GM19351 (cell line): ENCODE results near the gene LINGO4.

ENCODE experiments used
- ATAC-seq: cut with Tn5 transposase; IDR thresholded peaks from one replicate; pipeline ENCODE4 v1.9.1; 2021; ENCODE audit warnings: mild to moderate bottlenecking, moderate library complexity; ENCODE audit not compliant: unreplicated experiment

The LINGO4 gene

GRCh38 chr1:151814971-151815545 is 9.8 kb upstream of the LINGO4 start:
- no peak for ATAC-seq

GRCh38 chr1:151814426-151814825 is 9.2 kb upstream of the LINGO4 start:
- no peak for ATAC-seq

- ATAC-seq = no peak
Observed at GRCh38 chr1:151813271-151813977, 8.2 kb upstream of the LINGO4 start.

DNA sequence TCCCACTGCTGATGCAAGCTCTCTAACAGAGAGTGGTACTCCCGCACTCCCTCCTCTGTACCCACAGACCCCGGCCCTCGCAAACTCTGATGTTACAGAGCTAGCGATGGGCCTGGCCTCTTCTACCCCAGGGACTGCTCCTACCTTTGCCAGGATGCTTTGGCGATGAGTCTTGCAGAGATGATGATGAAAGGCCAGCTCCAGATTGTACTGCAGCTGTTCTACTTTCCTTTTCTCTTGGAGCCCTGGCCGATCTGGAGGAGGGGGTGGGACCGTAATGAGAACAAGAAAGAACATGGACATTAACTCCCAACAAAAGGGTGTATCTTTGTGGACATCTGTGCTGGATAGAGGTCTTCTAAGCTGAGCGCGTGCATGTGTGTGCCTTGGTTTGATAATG is 6.0 kb upstream of the LINGO4 start:
- ATAC-seq = no peak

- ATAC-seq = no peak
Observed at GRCh38 chr1:151809985-151810556, 4.9 kb upstream of the LINGO4 start.

DNA sequence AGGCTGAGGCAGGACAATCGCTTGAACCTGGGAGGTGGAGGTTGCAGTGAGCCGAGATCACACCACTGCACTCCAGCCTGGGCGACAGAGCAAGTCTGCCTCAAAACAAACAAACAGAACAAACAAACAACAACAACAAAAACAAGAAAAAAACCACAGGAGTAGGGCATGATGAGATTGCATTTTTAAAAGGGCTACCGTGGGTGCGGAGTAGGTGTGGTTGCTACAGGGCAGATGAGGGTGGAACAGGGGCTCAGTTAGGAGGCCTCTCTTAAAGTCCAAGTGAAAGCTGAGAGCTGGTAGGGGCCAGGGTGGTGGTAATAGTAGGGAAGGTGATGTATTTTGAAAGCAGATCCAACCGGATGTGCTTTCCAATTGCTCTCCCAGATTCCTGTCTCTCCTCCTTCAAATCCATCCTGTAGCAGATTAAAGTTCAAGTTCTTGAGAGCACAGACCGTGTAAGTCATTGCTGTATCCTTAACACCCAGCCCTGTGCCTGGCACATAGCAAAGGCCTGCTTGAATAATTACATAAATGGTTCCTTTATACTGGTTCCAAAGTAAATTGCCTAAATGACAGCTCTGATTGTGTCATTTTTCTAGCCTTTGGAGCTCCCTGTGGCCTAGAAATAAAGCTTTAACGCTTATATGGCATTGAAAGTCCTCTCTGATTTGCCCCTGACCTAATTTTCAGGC is 4.2 kb upstream of the LINGO4 start:
- ATAC-seq = no peak

GRCh38 chr1:151807766-151808165 is 2.5 kb upstream of the LINGO4 start:
- ATAC-seq = no peak

GRCh38 chr1:151807131-151807530 is 1.9 kb upstream of the LINGO4 start:
- no peak for ATAC-seq

DNA sequence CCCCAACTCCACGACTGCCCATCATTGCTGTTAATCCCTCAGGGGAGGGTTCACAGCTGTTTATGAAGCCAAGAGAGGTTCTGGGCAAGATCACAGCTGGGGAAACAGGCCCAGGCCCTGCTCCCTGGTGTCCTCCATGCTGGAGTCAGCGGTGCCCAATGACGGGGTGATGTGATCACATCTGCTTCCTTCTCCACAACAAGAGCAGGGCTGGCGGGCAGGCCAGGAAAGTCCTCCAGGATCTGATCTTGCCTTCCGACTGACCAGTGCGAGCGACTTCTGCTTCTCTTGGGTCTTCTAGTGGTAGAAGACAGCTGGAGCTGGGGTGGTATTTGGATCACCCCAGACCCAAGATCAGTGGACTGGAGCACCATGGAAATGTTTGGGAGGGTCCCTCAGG is 951 bp upstream of the LINGO4 start:
- no peak for ATAC-seq

DNA sequence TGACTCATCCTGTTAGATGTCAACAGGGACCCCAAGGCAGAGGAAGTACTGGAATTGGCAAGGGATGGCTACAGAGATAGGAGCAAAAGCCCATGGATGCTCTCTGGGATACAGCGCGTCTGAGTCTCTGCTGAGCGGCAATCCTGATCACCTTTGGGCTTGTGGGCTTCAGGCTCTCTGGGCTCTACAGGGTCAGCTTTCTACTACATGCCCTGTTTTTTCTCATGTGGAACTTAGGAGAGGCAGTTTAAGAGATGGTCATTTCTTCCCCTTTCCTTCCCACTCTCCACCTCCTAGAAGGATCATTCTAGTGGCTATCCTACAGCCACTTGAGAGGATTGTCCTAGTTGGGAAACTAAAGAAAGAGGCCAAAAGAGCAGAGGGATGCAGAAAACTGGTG is 1.3 kb downstream of the LINGO4 start:
- no peak for ATAC-seq

GRCh38 chr1:151803164-151803563 is 2.1 kb downstream of the LINGO4 start:
- ATAC-seq = no peak

DNA sequence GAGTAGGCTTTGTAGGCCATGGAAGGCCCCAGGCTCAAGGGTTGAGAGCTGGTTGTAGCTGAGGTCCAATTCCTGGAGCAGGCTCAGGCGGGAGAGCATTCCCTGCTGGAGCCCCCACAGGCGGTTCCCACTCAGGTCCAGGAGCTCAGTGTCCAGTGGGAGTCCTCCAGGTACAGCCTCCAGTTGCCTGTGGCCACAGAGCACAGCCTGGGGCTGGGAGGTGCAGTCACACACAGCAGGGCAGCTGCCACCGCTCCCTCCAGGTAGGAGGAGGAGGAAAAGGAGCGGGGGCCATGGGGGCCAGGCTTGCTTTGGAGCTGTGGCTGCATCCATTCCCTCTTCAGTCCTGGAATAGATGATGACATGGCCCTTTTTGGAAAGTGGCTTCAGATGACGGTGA is 2.8 kb downstream of the LINGO4 start:
- ATAC-seq = no peak

DNA sequence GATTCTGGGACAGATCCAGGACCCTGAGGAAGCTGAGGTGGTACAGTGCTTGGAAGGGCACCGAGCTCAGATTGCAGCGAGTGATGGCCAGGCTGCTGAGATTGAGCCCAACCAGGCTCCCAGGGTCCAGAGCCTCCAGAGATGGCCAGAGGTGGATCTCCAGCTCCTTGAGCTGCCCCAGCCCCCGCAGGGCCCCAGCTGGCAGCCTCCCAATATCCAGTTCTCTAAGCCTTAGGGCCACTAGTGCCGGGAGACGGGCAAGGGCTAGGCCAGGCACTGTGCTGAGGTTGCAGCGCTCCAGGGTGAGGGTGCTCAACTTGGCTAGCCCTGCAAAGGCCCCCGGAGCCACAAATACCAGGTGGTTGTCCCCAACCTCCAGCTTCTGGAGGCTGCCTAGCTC is 3.4 kb downstream of the LINGO4 start:
- no peak for ATAC-seq

DNA sequence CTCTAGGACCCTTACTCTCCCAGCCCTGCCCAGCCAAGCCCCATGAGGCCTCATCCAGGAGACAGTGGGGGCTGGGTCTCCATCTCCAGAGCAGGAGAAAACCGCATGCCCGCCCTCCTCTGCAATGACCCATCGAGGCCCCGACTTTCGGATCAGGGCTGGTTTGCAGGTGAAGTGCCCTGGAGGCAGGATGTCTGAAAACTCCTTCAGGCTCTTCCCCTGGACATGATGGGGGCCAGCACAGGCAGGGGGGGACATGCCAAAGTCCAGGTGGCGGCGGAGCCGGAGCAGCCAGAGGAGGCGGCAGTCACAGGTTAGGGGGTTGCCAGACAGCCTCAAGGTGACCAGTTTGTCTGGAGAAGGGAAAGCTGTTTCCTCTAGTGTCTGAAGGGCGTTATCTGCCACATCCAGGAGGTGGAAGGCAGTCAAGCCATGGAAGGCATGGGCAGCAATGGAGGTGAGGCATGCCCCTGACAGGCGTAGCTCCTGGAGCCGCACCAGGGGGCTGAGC is 3.9 kb downstream of the LINGO4 start:
- no peak for ATAC-seq

DNA sequence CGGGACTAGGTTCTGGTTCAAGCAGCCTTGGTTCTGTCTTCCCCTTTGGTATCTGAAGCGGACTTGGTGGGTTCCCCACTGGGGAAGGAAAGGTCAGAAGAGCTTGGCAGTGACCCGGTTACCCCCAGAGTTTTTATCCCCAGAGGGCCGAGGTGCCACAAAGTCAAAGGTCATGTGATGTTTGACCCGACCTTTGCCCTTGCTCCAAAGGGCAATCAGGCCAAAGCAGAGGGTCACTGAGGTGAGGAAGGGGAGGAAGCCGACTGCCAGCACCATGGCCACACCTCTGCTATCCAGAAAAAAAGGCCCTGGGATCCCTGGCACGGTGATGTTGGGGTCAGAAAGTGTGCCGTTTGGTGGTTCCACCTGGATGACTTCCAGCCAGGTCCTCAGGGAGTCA is 4.4 kb downstream of the LINGO4 start:
- ATAC-seq = no peak

DNA sequence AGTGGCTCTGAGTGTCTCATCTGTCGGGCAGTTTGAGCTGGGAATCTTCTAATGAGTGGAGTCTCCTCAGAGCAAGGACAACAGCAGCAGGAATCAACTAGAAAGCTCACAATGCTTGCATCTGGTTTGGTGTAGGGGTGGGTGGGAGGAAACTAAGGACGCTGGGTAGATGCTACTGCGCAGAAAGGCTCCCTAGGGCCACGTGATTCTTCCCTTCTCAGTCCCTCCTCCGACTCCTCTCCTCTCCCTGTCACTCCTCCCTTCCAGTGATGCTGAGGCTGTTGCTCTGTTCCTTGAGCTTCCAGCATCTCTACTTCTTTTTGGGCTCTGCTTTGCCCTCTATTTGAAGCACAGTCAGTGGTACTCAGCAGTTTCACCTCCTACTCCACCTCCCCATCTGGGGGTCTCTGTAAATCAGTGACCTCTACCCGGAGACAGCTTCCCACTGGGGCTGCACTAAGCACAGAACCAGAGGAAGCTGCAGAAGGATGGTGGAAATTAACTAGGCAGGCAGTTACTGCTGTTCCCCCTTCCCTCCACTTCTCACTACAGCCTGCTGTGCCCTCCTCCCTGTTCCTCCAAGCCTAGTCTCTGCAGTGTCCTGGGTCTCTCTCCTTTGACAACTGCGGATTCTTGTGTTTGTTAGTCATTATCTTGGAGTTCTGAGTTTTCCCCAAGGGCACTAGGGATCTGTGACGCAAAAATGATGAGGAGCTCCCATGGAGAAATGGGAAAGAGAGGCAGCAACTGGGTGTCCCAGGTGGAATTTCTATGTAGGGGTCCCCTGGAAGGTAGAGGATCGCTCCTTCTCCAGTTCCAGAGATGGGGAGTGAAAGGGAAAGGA is 5.8 kb downstream of the LINGO4 start:
- ATAC-seq = no peak

- no peak for ATAC-seq
Observed at GRCh38 chr1:151798571-151798970, 6.6 kb downstream of the LINGO4 start.

DNA sequence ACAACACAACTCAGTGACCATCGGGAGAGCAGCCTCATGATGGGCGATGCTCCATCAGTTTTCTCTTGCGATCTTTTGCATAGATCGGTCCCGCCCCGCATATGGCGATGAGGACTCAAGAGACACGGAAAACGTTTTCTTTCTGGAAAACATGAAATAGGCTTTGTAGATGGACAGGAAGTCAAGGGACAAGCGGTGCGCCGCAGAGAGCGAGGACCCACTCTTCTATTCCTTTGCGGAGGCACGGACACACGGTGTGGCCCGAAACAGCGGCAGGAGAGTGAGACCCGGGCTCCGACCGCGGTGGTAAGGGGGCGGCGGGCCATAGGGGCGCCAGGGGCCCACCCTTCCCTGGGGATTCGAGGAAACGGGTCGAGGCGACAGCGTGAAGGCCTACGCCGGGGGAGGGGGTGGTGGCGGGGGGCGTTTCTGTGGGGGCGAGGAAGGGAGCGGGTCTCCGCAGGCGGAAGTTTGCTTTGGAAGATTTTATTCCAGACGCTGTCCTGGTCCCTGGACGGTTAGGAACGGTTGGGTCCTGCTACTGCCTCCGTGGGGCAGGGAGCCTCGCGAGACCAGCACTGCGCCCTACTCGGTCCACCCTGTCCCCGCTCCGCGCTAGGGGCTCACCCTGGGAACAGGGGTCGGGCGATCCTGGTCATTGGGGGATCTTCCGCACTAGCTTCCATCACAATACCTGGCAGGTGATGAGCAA is 14.1 kb downstream of the LINGO4 start:
- ATAC-seq = peak; percentile 9

GRCh38 chr1:151790071-151790939 is 14.9 kb downstream of the LINGO4 start, which contains the start of gene TDRKH:
Gene TDRKH, minus strand, starts transcription at chr1:151790500. Its CDS starts 7,478 bp downstream, at chr1:151783022.
- ATAC-seq = peak; percentile 97
